Erythroblast (primary cell): ENCODE data around the gene TNPO2.

ENCODE experiments used
- DNase-seq, 2 experiments: peaks; one replicate each; lab custom pipeline; 2025; lab: John Stamatoyannopoulos, UW
- GATA1 ChIP-seq: IDR thresholded peaks from 2 replicates; pipeline ENCODE4 v1.6.1; 2011; ENCODE audit warnings: low read depth, mild to moderate bottlenecking, control low read depth, low read length, moderate library complexity
- POLR2A ChIP-seq: IDR thresholded peaks from 2 replicates; pipeline ENCODE4 v1.6.1; 2011; ENCODE audit warnings: mild to moderate bottlenecking, low read length

The TNPO2 gene

GRCh38 chr19:12752056-12752781 is 28.5 kb upstream of the TNPO2 start:
- DNase-seq, result no peak
- no peak for TF ChIP-seq POLR2A
- TF ChIP-seq GATA1, result no peak

- DNase-seq, result no peak
These were observed 27.9 kb upstream of the TNPO2 start, which contains the start of gene BEST2 for GRCh38 chr19:12751635-12752034. TSS of gene BEST2 (plus strand) at chr19:12751791. CDS start at chr19:12752593, 802 bp downstream.

GRCh38 chr19:12750851-12751250 is 27.1 kb upstream of the TNPO2 start:
- TF ChIP-seq POLR2A, result no peak
- TF ChIP-seq GATA1, result no peak
- no peak for DNase-seq

More at GRCh38 chr19:12751635-12752034, 27.9 kb upstream of the TNPO2 start, which contains the start of gene BEST2:
- TF ChIP-seq GATA1 (no peak), POLR2A (no peak)

GRCh38 chr19:12749938-12750521 is 26.3 kb upstream of the TNPO2 start:
- TF ChIP-seq GATA1, result no peak
- no peak for TF ChIP-seq POLR2A
- DNase-seq, result no peak

- DNase-seq, result no peak
- no peak for TF ChIP-seq POLR2A
- TF ChIP-seq GATA1, result no peak
These were observed 24.8 kb upstream of the TNPO2 start for GRCh38 chr19:12748489-12748888.

GRCh38 chr19:12745166-12745897 is 21.6 kb upstream of the TNPO2 start:
- DNase-seq, result no peak

GRCh38 chr19:12737835-12738351 is 14.2 kb upstream of the TNPO2 start:
- DNase-seq, result peak in 1 of 2 experiments; percentile 59

More at GRCh38 chr19:12745166-12745897, 21.6 kb upstream of the TNPO2 start:
- TF ChIP-seq GATA1, result no peak
- no peak for TF ChIP-seq POLR2A

GRCh38 chr19:12736995-12737834 is 13.5 kb upstream of the TNPO2 start, which contains the start of gene GET3:
TSS of gene GET3 (plus strand) at chr19:12737497. CDS start at chr19:12737506, 9 bp downstream.
- peak; percentile 96 to 99 for DNase-seq
- TF ChIP-seq GATA1 (no peak), POLR2A (peak; percentile 73)

More at GRCh38 chr19:12737835-12738351, 14.2 kb upstream of the TNPO2 start:
- no peak for TF ChIP-seq GATA1
- no peak for TF ChIP-seq POLR2A

GRCh38 chr19:12733369-12734214 is 9.9 kb upstream of the TNPO2 start:
- DNase-seq, result peak; percentile 82 to 85
- TF ChIP-seq POLR2A (no peak), GATA1 (no peak)

GRCh38 chr19:12731337-12731736 is 7.6 kb upstream of the TNPO2 start:
- no peak for TF ChIP-seq POLR2A
- TF ChIP-seq GATA1, result no peak
- DNase-seq, result no peak

- DNase-seq, result no peak
- no peak for TF ChIP-seq POLR2A
- TF ChIP-seq GATA1, result no peak
These were observed 6.3 kb upstream of the TNPO2 start for GRCh38 chr19:12730064-12730463.

GRCh38 chr19:12727745-12728433 is 4.2 kb upstream of the TNPO2 start:
- TF ChIP-seq POLR2A, result no peak
- TF ChIP-seq GATA1, result no peak
- no peak for DNase-seq
